IMR-90 (cell line): ENCODE data around the gene TMPRSS3.

Source experiments
- CHD1 ChIP-seq: IDR thresholded peaks from 2 replicates; pipeline ENCODE4 v1.6.1; 2012; ENCODE audit warnings: low read depth, low read length, improper control_type of control experiment
- CTCF ChIP-seq: conservative IDR thresholded peaks from 2 replicates; pipeline ENCODE4 v1.5.1; 2012; ENCODE audit warnings: mild to moderate bottlenecking, low read depth, low read length, improper control_type of control experiment
- FOS ChIP-seq: fragments of 150-350 bp; IDR thresholded peaks from 2 replicates; pipeline ENCODE4 v1.6.1; 2016; ENCODE audit warnings: low read depth, low read length
- MAFK ChIP-seq: IDR thresholded peaks from 2 replicates; pipeline ENCODE4 v1.6.1; 2012; ENCODE audit warnings: low read depth, low read length, improper control_type of control experiment
- MAZ ChIP-seq: IDR thresholded peaks from 2 replicates; pipeline ENCODE4 v1.6.1; 2012; ENCODE audit warnings: low read depth, mild to moderate bottlenecking, low read length, improper control_type of control experiment, moderate library complexity, borderline replicate concordance
- MXI1 ChIP-seq: IDR thresholded peaks from 2 replicates; pipeline ENCODE4 v1.6.1; 2012; ENCODE audit warnings: low read depth, mild to moderate bottlenecking, low read length, moderate library complexity, borderline replicate concordance
- POLR2A ChIP-seq: IDR thresholded peaks from 2 replicates; pipeline ENCODE4 v1.6.1; 2012; ENCODE audit warnings: mild to moderate bottlenecking, low read depth, low read length
- RAD21 ChIP-seq: IDR thresholded peaks from 2 replicates; pipeline ENCODE4 v1.6.1; 2012; ENCODE audit warnings: low read length, improper control_type of control experiment
- RCOR1 ChIP-seq: IDR thresholded peaks from 2 replicates; pipeline ENCODE4 v1.6.1; 2012; ENCODE audit warnings: mild to moderate bottlenecking, low read length, improper control_type of control experiment; ENCODE audit not compliant: insufficient replicate concordance
- SMC3 ChIP-seq: fragments of 150-350 bp; IDR thresholded peaks from 2 replicates; pipeline ENCODE4 v1.6.1; 2016; ENCODE audit warnings: low read depth, mild to moderate bottlenecking, antibody characterized with exemption, low read length, moderate library complexity
- USF2 ChIP-seq: fragments of 150-350 bp; IDR thresholded peaks from 2 replicates; pipeline ENCODE4 v1.6.1; 2017; ENCODE audit warnings: mild to moderate bottlenecking, antibody characterized with exemption, low read length, low read depth

- TF ChIP-seq CTCF (no peak), POLR2A (no peak), RCOR1 (no peak), CHD1 (no peak), SMC3 (no peak), MXI1 (no peak), MAZ (no peak), RAD21 (no peak), USF2 (no peak), MAFK (no peak), FOS (no peak)
Measured at GRCh38 chr21:42443181-42443785, 47.4 kb upstream of the TMPRSS3 start.
